Sciatic nerve (tissue), 2 donors: ENCODE measurements around the gene AHDC1. TPM values are rescaled to one million over a fixed set of nuclear protein-coding genes. Genes with fewer than 3 reads are reported as not detected.

Source experiments
- ATAC-seq: fragments of 200-7000 bp; cut with Tn5 transposase; one replicate; pipeline ENCODE4 v1.9.1; 2020; ENCODE audit warnings: mild to moderate bottlenecking, moderate library complexity
- DNase-seq: peaks from one replicate; pipeline ENCODE4 v3.0.0-alpha.2; 2020; ENCODE audit warnings: low spot score
- intact Hi-C: fragments of 100-400 bp; cut with DNase I; formaldehyde crosslinking; loops from one replicate; pipeline ENCODE4 v1.14.2; 2022
- total RNA-seq: library from RNA; stranded (reverse); fragmentation: NEBNext Ultra II Directional; extraction: Animal tissue kit (Norgen Biotek cat#: 25700); gene quantifications from one replicate; pipeline ENCODE4 v1.2.1, GENCODE V29; 2021
- donor health status: DM: no; HTN: no; CAD: no.
- donor health status: DM: no; HTN: no; CAD: no.

Gene AHDC1
- total RNA-seq, 1 donor from 2014 or later: 61.9 TPM

DNA sequence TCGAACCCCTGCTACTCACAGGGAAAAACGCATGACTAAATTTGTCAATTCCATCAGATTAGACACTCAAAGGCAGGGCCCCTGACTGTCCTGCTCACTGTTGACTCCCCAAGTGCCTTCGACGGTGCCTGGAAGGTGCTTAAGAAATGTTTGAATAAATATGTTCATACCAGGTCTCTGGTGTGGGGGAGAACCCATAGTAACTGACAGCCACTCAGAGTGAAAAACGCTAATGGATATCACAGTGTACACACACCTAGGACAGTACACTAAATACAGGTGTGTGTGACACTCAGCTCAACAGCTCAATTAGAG, 74.3 kb downstream of the AHDC1 start:
- intact Hi-C loops: no loop called here
- DNase-seq (no peak), ATAC-seq (no peak)

GRCh38 chr1:27528818-27529703, 74.9 kb downstream of the AHDC1 start:
- intact Hi-C loops: no loop called here
- DNase-seq: peak; percentile 89
- ATAC-seq: peak; percentile 84

GRCh38 chr1:27527890-27528817, 75.8 kb downstream of the AHDC1 start:
- ATAC-seq: peak; percentile 1
- intact Hi-C loops: no loop called here
- DNase-seq: no peak

DNA sequence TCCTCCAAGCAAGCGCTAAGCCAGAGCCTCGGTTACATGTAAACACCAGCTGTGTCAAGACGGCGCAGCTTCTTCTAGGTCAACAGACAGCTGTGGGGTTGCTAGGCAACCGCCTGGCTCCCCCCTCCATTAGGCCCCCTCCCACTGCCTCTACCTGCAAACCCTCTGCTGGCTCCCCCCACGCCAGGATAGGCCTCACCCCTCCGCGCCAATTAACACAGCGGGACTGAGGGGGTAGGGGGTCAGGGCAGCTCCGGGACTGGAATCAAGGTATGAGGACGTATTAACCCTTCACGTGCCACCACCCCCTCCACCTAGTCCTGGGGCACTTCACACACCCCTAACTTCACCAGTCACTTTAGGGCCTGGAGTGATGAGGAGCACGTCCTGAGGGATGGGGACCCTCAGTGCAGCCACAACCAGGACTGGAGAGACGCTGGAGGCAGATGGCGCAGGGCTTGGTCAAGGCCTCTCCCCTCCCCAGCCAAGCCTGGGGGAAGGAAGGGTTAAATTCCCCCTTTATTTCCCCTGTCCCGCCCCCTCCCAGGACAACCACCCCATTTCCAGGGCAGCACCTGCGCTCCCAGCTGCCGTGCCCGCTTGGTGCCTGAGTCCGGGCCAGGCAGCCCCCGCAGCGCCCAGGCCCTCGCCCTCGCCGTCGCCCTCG, 76.6 kb downstream of the AHDC1 start:
- ATAC-seq (peak; percentile 65), DNase-seq (no peak)
- intact Hi-C loops: no loop called here

DNA sequence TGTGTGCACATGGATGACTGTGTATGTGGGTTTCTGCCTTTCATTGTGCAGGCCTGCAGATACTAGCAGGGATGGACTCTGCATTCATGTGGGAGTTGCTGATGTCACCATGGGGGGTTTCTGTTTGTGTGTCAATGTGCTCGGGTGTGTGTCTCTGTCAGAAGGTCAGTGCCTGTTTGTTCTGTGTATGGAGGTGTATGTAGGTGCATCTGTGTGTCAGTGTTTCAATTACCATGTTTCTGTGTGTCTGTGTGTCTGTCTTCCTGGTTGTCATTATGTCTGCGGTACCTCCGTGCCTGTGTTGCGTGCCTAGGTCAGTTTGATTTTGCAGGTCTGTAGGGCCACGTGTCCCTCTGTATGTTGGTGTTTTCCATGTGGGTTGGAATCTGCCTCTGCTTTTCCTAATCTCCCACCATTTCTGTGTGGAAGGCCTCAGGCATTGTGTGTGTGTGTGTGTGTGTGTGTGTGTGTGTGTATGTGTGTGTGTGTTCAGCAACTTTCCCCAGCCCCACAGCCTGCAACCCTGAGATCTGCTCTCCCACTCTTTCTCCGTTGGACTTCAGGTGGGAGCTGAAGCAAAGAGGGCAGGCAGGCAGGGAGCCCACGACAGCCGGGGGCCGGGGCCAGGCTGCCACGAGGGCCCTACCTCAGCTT, 77.2 kb downstream of the AHDC1 start:
- intact Hi-C loops: no loop called here
- ATAC-seq: no peak
- DNase-seq: no peak

DNA sequence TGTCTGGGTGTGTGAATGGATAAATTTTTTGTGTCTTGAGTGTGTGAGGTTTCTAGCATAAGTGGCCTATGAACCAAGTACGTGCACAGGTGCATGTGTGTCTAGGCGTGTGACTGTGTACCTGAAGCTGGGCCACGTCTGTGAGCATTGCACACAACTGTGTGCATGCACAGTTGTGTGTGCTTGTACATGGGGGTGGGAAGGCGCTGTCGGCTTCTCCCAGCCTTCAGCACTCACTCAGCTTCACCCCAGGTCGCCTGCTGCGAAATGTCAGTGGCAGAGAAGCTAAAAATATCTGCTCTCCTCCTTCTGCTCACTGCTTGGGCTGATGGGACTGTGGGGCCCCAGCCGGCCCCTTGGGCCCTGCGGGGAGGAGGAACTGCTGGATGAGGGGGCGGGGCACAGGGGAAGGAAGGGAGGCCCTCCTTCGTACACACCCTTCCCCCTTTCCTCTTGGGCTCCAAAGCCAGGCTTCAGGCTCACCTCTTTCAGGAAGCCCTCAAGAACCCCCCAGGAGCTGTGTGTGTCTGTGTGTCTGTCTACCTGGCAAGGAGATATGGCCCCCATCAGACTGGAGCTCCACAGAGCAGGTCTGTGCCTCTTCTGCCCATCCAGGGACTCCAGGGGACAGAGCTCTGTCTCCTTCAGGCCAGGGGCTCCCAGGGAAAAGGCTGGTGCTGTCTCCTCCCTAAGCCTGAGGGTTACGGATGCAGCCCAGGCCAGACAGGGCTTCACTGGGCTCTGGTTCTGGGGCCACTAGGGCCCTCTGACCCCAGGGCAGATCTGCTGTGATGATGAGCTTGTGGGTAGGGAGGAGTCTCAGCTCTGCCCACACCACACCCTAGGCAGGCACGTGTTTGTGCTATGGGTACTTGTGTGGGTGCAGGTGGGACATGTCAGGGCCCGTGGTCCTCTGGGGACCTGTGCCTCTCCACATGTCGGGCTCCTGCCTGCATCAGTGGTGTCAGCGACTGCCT, 78.4 kb downstream of the AHDC1 start:
- intact Hi-C loops: no loop called here
- ATAC-seq (peak; percentile 41), DNase-seq (no peak)

GRCh38 chr1:27523337-27524020, 80.5 kb downstream of the AHDC1 start:
- ATAC-seq (no peak), DNase-seq (no peak)
- intact Hi-C loops: no loop called here

DNA sequence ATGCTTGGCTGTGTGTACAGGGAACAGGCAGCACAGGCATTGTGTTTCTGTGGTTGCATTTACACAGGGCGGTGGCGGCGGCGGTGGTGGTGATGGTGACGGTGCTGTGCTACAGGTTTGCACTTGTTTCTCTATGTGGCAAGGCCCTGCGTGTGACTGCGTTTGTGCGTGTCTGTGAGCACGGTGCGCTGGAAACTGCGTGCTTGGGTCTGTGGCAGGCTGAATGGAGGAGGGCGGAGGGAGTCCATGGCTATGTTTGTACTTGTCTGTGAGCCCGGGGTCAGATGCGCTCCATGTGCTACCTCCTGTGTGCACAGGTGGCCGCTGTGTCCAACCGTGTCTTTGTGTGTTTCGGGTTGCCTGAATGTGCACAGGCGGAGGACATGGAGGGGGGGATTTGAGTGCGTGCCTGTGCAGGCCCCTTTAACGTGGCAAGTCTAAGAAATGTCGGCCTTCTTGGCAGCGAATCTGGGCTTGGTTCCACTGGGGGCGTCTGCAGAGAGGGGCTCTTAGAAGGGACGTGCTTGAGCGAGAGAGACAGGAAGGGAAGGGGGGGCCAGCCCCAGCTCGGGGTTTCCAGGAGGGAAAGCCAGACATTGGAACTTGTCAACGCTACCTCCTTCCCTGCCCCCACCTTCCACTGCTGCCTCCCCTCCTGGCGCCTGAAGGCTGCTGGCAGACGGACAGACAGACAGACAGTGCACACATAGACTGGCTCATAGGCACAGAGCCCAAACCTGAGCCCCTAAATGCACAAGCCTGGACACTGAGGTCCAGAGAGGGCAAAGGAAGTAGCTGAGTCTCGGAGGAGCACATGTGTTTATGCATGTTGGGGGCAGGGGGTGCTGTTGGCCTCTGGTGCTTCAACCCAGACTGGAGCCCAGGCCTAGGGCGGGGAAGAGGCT, 81.3 kb downstream of the AHDC1 start:
- intact Hi-C loops: no loop called here
- ATAC-seq (peak; percentile 18), DNase-seq (no peak)

GRCh38 chr1:27521861-27522431, 82.0 kb downstream of the AHDC1 start:
- ATAC-seq (no peak), DNase-seq (no peak)
- intact Hi-C loops: no loop called here

GRCh38 chr1:27521336-27521831, 82.6 kb downstream of the AHDC1 start:
- ATAC-seq (peak; percentile 3), DNase-seq (no peak)
- intact Hi-C loops: no loop called here

GRCh38 chr1:27520651-27521050, 83.3 kb downstream of the AHDC1 start:
- DNase-seq: no peak
- peak; percentile 33 for ATAC-seq
- intact Hi-C loops: no loop called here

- no peak for DNase-seq
- intact Hi-C loops: no loop called here
- ATAC-seq: peak; percentile 34
Measured at GRCh38 chr1:27519331-27520258, 84.3 kb downstream of the AHDC1 start.

DNA sequence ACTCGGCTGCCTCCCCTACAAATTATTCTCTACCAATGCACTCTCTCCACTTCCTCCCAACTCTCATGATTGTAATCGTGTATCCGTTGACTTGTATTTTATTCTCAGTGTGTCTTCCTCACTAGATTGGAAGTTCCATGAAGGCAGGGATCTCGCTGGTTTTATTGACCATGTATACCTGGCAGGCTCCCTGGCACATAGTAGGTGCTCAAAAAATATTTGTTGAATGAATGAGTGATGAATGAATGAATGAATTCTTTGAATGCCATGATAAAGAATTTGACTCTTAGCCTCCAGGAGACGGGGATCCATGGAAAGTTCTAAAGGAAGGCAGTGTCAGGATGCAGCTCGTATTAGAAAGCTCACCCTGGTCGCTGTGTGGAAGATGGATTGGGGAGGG, 85.1 kb downstream of the AHDC1 start:
- ATAC-seq (no peak), DNase-seq (no peak)
- intact Hi-C loops: no loop called here

GRCh38 chr1:27517907-27518718, 85.8 kb downstream of the AHDC1 start:
- ATAC-seq (no peak), DNase-seq (no peak)
- intact Hi-C loops: no loop called here
